ENCODE data around the gene KRT28. TPM values are rescaled to one million over a fixed set of nuclear protein-coding genes. Genes with fewer than 3 reads are reported as not detected.

KRT28 gene
- total and polyA plus RNA-seq, 2 of the 8 experiments (the other 6 are each of a cell fraction or from before 2014, with no cell fraction given), result not detected

DNA sequence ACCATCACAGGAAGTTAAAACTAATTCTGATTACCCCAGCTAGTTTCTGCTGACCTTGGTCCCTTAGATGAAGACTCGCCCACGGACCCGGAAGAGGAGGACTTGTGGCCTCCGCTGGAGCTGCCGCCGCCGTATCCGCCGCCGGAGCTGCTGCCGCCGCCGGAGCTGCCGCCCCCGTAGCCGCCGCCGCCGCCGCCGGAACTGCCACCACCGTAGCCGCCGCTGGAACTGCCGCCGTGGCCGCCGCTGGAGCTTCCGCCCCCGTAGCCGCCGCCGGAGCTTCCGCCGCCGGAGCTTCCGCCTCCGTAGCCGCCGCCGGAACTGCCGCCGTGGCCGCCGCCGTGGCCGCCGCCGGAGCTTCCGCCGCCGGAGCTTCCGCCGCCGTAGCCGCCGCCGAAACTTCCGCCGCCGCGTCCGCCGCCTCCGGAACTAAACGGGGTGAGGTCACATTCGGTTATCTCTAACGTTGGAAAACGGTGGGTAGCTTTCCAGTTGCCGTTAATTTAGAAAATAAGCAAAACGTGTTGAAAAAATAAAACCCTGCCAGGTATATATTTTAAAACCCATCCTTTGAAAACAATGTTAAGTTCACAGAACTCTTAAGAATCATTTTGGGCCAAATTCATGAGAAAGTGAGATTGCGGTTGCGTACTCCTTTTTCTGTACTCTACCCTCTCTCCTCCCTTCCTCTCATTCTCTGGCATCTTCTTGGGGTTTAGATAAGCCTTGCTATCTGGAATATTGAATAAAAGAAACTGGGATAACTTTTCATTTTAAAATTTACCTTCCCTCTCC, 19.2 kb upstream of the KRT28 start (continued):
- TF ChIP-seq SUZ12 (IDR thresholded peaks at IDR 0.05; ENCODE audit: low read length) (no peak), EP300 (IDR thresholded peaks at IDR 0.05; ENCODE audit: borderline replicate concordance in 1 of 2, low read depth in 2 of 2, low read length in 2 of 2) (peak in 1 of 2 experiments; percentile 94; a peak in 2 of 3 replicates), BACH1 (IDR thresholded peaks at IDR 0.05; ENCODE audit: low read length) (no peak), SIX5 (IDR thresholded peaks at IDR 0.05; ENCODE audit: low read depth, low read length) (no peak), POU5F1 (IDR thresholded peaks at IDR 0.05; ENCODE audit: low read depth, low read length) (no peak), GABPA (IDR thresholded peaks at IDR 0.05; ENCODE audit: borderline replicate concordance, insufficient read depth, low read length) (peak; percentile 51; the same call in 1 of the 2 replicates), MAX (IDR thresholded peaks at IDR 0.05) (no peak), TAF1 (IDR thresholded peaks at IDR 0.05; ENCODE audit: low read depth, low read length) (0 out of 2 replicates have a peak, but pooled peaks have one; percentile 41), FOSL1 (IDR thresholded peaks at IDR 0.05; ENCODE audit: insufficient read depth, low read depth, low read length) (no peak), SP1 (IDR thresholded peaks at IDR 0.05; ENCODE audit: low read depth, low read length) (no peak)
